Natural killer cell (primary cell): ENCODE measurements around the gene POLR1E. TPM values are rescaled to one million over a fixed set of nuclear protein-coding genes. Genes with fewer than 3 reads are reported as not detected.

ENCODE experiments used
- ATAC-seq, 3 donors: fragments of 150-1000 bp in 2 of 3; fragments of 200-7000 bp in 1 of 3; cut with Tn5 transposase; 1 replicate in 1 of 3; 2 replicates in 2 of 3; pipeline ENCODE4 v1.10.0; 2021; ENCODE audit warnings: mild to moderate bottlenecking in 2 of 3, moderate library complexity in 2 of 3
- DNase-seq, 2 donors: peaks; one replicate each; pipeline versions ENCODE4 v3.0.0 to v3.0.0-alpha.2; 2013 to 2021; ENCODE audit warnings: mixed read lengths in 1 of 2
- H3K27ac ChIP-seq: one replicate; pipeline ENCODE4 v1.5.1; 2013; ENCODE audit warnings: mild to moderate bottlenecking, low read length
- H3K27me3 ChIP-seq: one replicate; pipeline ENCODE4 v1.6.1; 2013; ENCODE audit warnings: low read length; ENCODE audit not compliant: control insufficient read depth, insufficient read depth
- H3K36me3 ChIP-seq: one replicate; pipeline ENCODE4 v1.6.1; 2013; ENCODE audit warnings: low read length; ENCODE audit not compliant: control insufficient read depth, insufficient read depth
- H3K4me1 ChIP-seq: one replicate; pipeline ENCODE4 v1.6.1; 2013; ENCODE audit warnings: low read length; ENCODE audit not compliant: control insufficient read depth, insufficient read depth
- H3K4me3 ChIP-seq: one replicate; pipeline ENCODE4 v1.5.1; 2013; ENCODE audit warnings: low read length
- H3K9me3 ChIP-seq: one replicate; pipeline ENCODE4 v1.6.1; 2013; ENCODE audit warnings: low read length; ENCODE audit not compliant: control insufficient read depth, insufficient read depth
- H3K27ac Mint-ChIP-seq, 2 donors: one replicate each; pipeline ENCODE4 v1.8.0; 2022; ENCODE audit warnings: mild to moderate bottlenecking in 2 of 2, mixed read lengths in 2 of 2, moderate library complexity in 1 of 2
- H3K27me3 Mint-ChIP-seq, 2 donors: one replicate each; pipeline ENCODE4 v1.8.0; 2022; ENCODE audit warnings: low read depth in 2 of 2, mixed read lengths in 2 of 2
- H3K36me3 Mint-ChIP-seq: one replicate; pipeline ENCODE4 v1.8.0; 2022; ENCODE audit warnings: mixed read lengths
- H3K4me1 Mint-ChIP-seq, 2 donors: one replicate each; pipeline ENCODE4 v1.8.0; 2022; ENCODE audit warnings: mixed read lengths in 2 of 2
- H3K4me3 Mint-ChIP-seq: one replicate; pipeline ENCODE4 v1.8.0; 2022; ENCODE audit warnings: mild to moderate bottlenecking, moderate library complexity, mixed read lengths
- H3K9me3 Mint-ChIP-seq, 2 donors: one replicate each; pipeline ENCODE4 v1.8.0; 2022; ENCODE audit warnings: mixed read lengths in 2 of 2
- CTCF ChIP-seq: fragments of 200-600 bp; IDR thresholded peaks from one replicate; pipeline ENCODE4 v1.8.0; 2022; ENCODE audit warnings: antibody characterized with exemption
- WGBS: methylation state at CpG from one replicate; pipeline ENCODE4 v1.1.7; 2013; ENCODE audit warnings: missing lambda C conversion rate; ENCODE audit not compliant: insufficient coverage; 5-methylcytosine and 5-hydroxymethylcytosine counted together
- intact Hi-C: fragments of 100-400 bp; cut with micrococcal nuclease; formaldehyde crosslinking; loops from one replicate; pipeline ENCODE4 v1.14.2; 2022
- total RNA-seq, 4 donors: library from RNA; stranded (reverse); fragments of 120-200 nt in 1 of 4; gene quantifications; one replicate each; pipeline versions ENCODE4 v1.2.3 to v1.2.4, GENCODE V29; 2013 to 2022

POLR1E gene
- total RNA-seq, 3 donors from 2014 or later (not counting 1 experiment from before 2014, with no cell fraction given) = 17.4 to 23.8 (median 17.8) TPM

DNA sequence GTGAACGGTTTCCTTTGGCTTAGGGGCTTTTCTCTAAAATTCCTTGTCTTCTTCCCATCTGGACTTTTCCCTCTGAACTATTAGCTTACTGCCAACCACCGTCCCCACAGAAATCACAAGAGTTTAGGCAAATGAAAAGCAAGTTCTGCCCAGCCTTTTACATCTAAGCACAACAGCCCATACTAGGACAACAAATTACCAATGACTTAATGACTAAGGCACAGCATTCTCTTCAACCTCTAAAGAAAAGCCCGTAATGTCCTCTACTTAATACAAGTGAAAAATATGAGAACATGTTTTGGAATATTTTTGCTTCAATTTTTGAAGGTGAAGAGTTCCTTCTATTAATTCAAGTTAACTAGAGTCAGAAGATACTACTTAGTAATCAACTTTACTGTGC, 21.7 kb upstream of the POLR1E start:
- no peak overlapping the region for H3K4me3 ChIP-seq

DNA sequence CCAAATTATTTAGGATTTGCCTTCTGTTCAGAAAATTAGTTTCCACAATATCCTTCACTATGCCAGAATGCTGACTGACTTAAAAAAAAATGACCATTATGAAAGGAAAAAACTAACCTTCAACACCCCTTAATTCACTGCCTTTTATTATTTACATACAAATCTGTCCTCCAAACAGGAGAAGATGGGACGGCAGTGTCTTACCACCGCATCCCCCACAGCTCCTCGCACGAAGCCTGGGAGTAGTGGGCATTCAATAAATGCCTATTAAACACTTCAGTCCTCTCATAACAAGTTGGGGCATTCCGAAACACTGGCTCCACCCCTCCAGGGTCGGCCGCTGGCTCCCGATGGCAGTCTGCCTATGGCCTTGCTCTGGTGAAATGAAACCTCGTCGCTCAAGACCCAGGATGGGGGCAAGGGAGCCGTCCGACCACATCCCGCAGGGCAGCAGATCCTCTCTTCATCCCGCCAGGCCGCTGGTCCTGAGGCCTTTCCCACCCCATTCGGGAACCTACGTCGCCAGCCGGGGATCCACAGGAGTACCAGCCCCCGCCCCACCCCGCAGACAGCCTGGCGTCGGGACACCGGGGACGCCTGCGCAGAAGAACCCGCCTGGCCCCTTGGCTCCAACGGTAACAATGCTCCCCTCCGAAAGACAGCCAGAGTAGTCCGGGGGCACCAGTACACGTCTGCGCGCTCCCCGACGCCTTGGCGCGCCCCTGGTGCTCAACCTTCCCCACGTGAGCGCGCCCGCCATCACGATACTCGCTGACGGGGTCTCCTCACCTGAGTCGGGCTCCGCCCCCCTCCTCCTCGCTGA, 21.1 kb upstream of the POLR1E start:
- H3K9me3 ChIP-seq = no peaks in the 10 kb centered on the region
- H3K4me1 Mint-ChIP-seq = peaks cover 26 to 44% of the 10 kb centered on the region in 2 donors
- TF ChIP-seq CTCF = no peak
- peak overlapping the region; percentile 98 for H3K27ac ChIP-seq
- H3K4me3 ChIP-seq = peak overlapping the region; percentile 94
- peak; percentile 71 to 93 for DNase-seq
- whole genome bisulfite sequencing = under 1% methylated on average over 47 of the region's 47 CpGs
- peaks cover 15% of the 10 kb centered on the region for H3K4me1 ChIP-seq
- no peaks in the 10 kb centered on the region for H3K27me3 Mint-ChIP-seq
- H3K36me3 Mint-ChIP-seq = no peaks in the 10 kb centered on the region
- no peaks in the 10 kb centered on the region for H3K9me3 Mint-ChIP-seq
- ATAC-seq = peak; percentile 44 to 64 (median 48)
- no peaks in the 10 kb centered on the region for H3K27me3 ChIP-seq
- peak overlapping the region; percentile 92 for H3K4me3 Mint-ChIP-seq
- H3K36me3 ChIP-seq = no peaks in the 10 kb centered on the region
- peak overlapping the region; percentile 94 to 96 for H3K27ac Mint-ChIP-seq
- intact Hi-C loops = loop anchor here (1.0 kb wide), 3 partner anchors 21 to 42 kb away; partner anchors contain the start of genes GRHPR and POLR1E

More for the DNA sequence above, 21.7 kb upstream of the POLR1E start:
- Mint-ChIP-seq H3K27me3 (no peaks in the 10 kb centered on the region), H3K9me3 (no peaks in the 10 kb centered on the region), H3K27ac (peak overlapping the region; percentile 94 to 96), H3K4me1 (peaks cover 26 to 44% of the 10 kb centered on the region in 2 donors), H3K4me3 (peak overlapping the region; percentile 92), H3K36me3 (no peaks in the 10 kb centered on the region)
- Histone ChIP-seq H3K4me1 (peaks cover 15% of the 10 kb centered on the region), H3K27ac (no peak overlapping the region), H3K27me3 (no peaks in the 10 kb centered on the region), H3K36me3 (no peaks in the 10 kb centered on the region), H3K9me3 (no peaks in the 10 kb centered on the region)
- no peak for TF ChIP-seq CTCF
- WGBS = 80% methylated on average over 2 of the region's 3 CpGs
- DNase-seq = no peak
- intact Hi-C loops = no loop called here
- no peak for ATAC-seq

DNA sequence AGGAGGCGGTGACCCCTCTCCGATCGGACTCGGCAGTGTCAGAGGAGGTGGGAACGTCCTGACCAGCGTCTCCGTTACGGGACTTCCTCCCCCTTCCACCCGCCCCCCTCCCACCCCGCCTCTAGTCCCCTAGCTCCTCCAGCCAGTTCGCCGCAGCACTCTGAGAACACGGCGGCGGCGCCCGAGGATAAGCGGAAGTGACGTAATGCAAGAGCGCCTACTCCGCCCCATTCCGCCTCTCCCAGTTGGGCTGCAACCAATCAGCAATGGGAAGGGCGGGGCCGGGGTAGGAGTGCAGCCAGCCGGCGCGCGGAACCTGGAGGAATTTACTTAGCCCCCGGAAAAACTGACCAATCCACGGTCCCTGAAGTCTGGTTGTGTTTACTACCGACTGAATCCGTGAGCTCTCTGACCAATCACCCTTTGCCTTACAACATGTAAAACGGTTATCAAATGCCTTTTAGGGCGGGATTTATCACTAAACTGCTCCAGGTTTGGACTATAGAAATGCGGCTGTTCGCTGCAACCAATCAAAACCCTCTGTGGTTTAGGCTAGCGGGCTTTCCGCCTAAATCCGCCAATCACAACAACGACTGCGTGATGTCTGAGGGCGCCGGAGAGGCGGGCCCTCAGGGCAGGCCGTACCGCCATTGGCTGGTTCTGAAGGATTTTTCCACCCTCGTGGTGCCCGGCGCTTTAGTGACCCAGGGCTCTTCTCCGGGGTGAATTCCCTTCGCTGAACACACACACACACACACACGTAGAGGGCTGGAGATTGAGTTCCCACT, 20.3 kb upstream of the POLR1E start, which contains the start of gene ZBTB5:
Gene ZBTB5, minus strand, starts transcription at position 202 of the 788 bp plus-strand sequence. CDS start 22,899 bp downstream, outside the sequence.
- intact Hi-C loops = loop anchor here (1.0 kb wide), 3 partner anchors 20 to 43 kb away; partner anchors contain the start of genes GRHPR and POLR1E
- H3K4me3 ChIP-seq = peak within 1 kb of the TSS; percentile 94
- ATAC-seq (peak; percentile 77 to 90 (median 80)), DNase-seq (peak; percentile 99)
- peaks cover 15% of the 10 kb centered on the region for H3K4me1 ChIP-seq
- H3K27ac ChIP-seq = peak within 1 kb of the TSS; percentile 98
- H3K36me3 ChIP-seq = no peaks in the 10 kb centered on the region
- Mint-ChIP-seq H3K27me3 (no peaks in the 10 kb centered on the region), H3K4me3 (peak within 1 kb of the TSS; percentile 92), H3K36me3 (no peaks in the 10 kb centered on the region), H3K9me3 (no peaks in the 10 kb centered on the region), H3K4me1 (peaks cover 26 to 44% of the 10 kb centered on the region in 2 donors), H3K27ac (peak within 1 kb of the TSS; percentile 94 to 96)
- TF ChIP-seq CTCF = no peak
- no peaks in the 10 kb centered on the region for H3K9me3 ChIP-seq
- WGBS = under 1% methylated on average over 47 of the region's 52 CpGs
- no peaks in the 10 kb centered on the region for H3K27me3 ChIP-seq
